Activated CD4-positive, alpha-beta memory T cell treated with anti-CD3 and anti-CD28 coated beads for 36 hours (primary cell): Measurements from ENCODE around the gene PUDP. TPM values are rescaled to one million over a fixed set of nuclear protein-coding genes. Genes with fewer than 3 reads are reported as not detected.

Experiments used
- CTCF ChIA-PET: fragments of 350-600 bp; sonication (Branson Sonifier 250); formaldehyde crosslinking; loops from one replicate; lab custom pipeline; 2021; ENCODE audit warnings: antibody characterized with exemption, inconsistent platforms; lab: Charles Lee
- POLR2A ChIA-PET: fragments of 350-600 bp; sonication (Branson Sonifier 250); formaldehyde crosslinking; loops from one replicate; lab custom pipeline; 2021; ENCODE audit warnings: antibody characterized with exemption; lab: Charles Lee
- DNase-seq: peaks from one replicate; pipeline ENCODE4 v3.0.0-alpha.2; 2020
- H3K27ac Mint-ChIP-seq: one replicate; pipeline ENCODE4 v1.8.0; 2021; ENCODE audit warnings: mixed read lengths
- H3K27me3 Mint-ChIP-seq: one replicate; pipeline ENCODE4 v1.8.0; 2021; ENCODE audit warnings: mixed read lengths
- H3K36me3 Mint-ChIP-seq: one replicate; pipeline ENCODE4 v1.8.0; 2021; ENCODE audit warnings: mixed read lengths
- H3K4me1 Mint-ChIP-seq: one replicate; pipeline ENCODE4 v1.8.0; 2021; ENCODE audit warnings: low read depth, mixed read lengths
- H3K4me3 Mint-ChIP-seq: one replicate; pipeline ENCODE4 v1.8.0; 2021; ENCODE audit warnings: mild to moderate bottlenecking, mixed read lengths
- H3K9me3 Mint-ChIP-seq: one replicate; pipeline ENCODE4 v1.8.0; 2021; ENCODE audit warnings: mixed read lengths
- intact Hi-C: fragments of 100-400 bp; cut with micrococcal nuclease; formaldehyde crosslinking; loops from one replicate; pipeline ENCODE4 v1.15.1; 2023
- total RNA-seq, 2 experiments: library from RNA; stranded (reverse); gene quantifications; one replicate each; pipeline ENCODE4 v1.2.3, GENCODE V29; 2021

PUDP gene
- total RNA-seq, 2 experiments from 2014 or later = 16.5 to 17.4 TPM

- Mint-ChIP-seq H3K27ac (no peak overlapping the region), H3K36me3 (peaks cover 2% of the 10 kb centered on the region), H3K4me3 (no peak overlapping the region), H3K4me1 (peaks cover 33% of the 10 kb centered on the region), H3K27me3 (no peaks in the 10 kb centered on the region), H3K9me3 (no peaks in the 10 kb centered on the region)
- DNase-seq = no peak
- CTCF ChIA-PET = no interaction called here
- POLR2A ChIA-PET = no interaction called here
- intact Hi-C loops = loop anchor here (5.0 kb wide), 1 partner anchor 845 kb away; the partner anchor contains the start of gene PNPLA4
Measured at GRCh38 chrX:7082556-7082955, 65.4 kb downstream of the PUDP start.

GRCh38 chrX:7077241-7078230 lies 70.4 kb downstream of the PUDP start:
- Mint-ChIP-seq H3K4me1 (peaks cover 6% of the 10 kb centered on the region), H3K36me3 (no peaks in the 10 kb centered on the region), H3K27ac (no peak overlapping the region), H3K4me3 (no peak overlapping the region), H3K27me3 (no peaks in the 10 kb centered on the region), H3K9me3 (no peaks in the 10 kb centered on the region)
- POLR2A ChIA-PET = no interaction called here
- CTCF ChIA-PET = no interaction called here
- DNase-seq = no peak
- intact Hi-C loops = no loop called here

- CTCF ChIA-PET = no interaction called here
- no peak overlapping the region for H3K27ac Mint-ChIP-seq
- no peak overlapping the region for H3K4me3 Mint-ChIP-seq
- DNase-seq = no peak
- H3K36me3 Mint-ChIP-seq = peaks cover 2% of the 10 kb centered on the region
- no peaks in the 10 kb centered on the region for H3K9me3 Mint-ChIP-seq
- POLR2A ChIA-PET = no interaction called here
- intact Hi-C loops = no loop called here
- peaks cover 3% of the 10 kb centered on the region for H3K4me1 Mint-ChIP-seq
- H3K27me3 Mint-ChIP-seq = no peaks in the 10 kb centered on the region
Measured at GRCh38 chrX:7076245-7076661, 71.7 kb downstream of the PUDP start.

GRCh38 chrX:7074908-7075204 lies 73.1 kb downstream of the PUDP start:
- Mint-ChIP-seq H3K4me1 (peaks cover 6% of the 10 kb centered on the region), H3K27me3 (no peaks in the 10 kb centered on the region), H3K36me3 (peaks cover 4% of the 10 kb centered on the region), H3K27ac (no peak overlapping the region), H3K4me3 (no peak overlapping the region), H3K9me3 (no peaks in the 10 kb centered on the region)
- DNase-seq = no peak
- ChIA-PET CTCF (interaction anchor here (0.9 kb wide), 1 partner anchor 10 kb away, joined by 3 read pairs; no protein-coding TSS in a partner anchor), POLR2A (no interaction called here)
- intact Hi-C loops = no loop called here

- Mint-ChIP-seq H3K36me3 (peaks cover 4% of the 10 kb centered on the region), H3K9me3 (no peaks in the 10 kb centered on the region), H3K4me3 (no peak overlapping the region), H3K4me1 (peaks cover 11% of the 10 kb centered on the region), H3K27me3 (no peaks in the 10 kb centered on the region), H3K27ac (no peak overlapping the region)
- ChIA-PET POLR2A (no interaction called here), CTCF (interaction anchor here (0.9 kb wide), 1 partner anchor 9 kb away, joined by 3 read pairs; no protein-coding TSS in a partner anchor)
- no peak for DNase-seq
- intact Hi-C loops = no loop called here
Measured at GRCh38 chrX:7074148-7074907, 73.6 kb downstream of the PUDP start.

- peaks cover 6% of the 10 kb centered on the region for H3K36me3 Mint-ChIP-seq
- H3K27ac Mint-ChIP-seq = no peak overlapping the region
- H3K9me3 Mint-ChIP-seq = no peaks in the 10 kb centered on the region
- POLR2A ChIA-PET = no interaction called here
- no peak overlapping the region for H3K4me3 Mint-ChIP-seq
- H3K4me1 Mint-ChIP-seq = peaks cover 21% of the 10 kb centered on the region
- no peaks in the 10 kb centered on the region for H3K27me3 Mint-ChIP-seq
- intact Hi-C loops = no loop called here
- no peak for DNase-seq
- CTCF ChIA-PET = no interaction called here
Measured at GRCh38 chrX:7073336-7073735, 74.6 kb downstream of the PUDP start.

- Mint-ChIP-seq H3K36me3 (peaks cover 8% of the 10 kb centered on the region), H3K27ac (no peak overlapping the region), H3K27me3 (no peaks in the 10 kb centered on the region), H3K4me3 (no peak overlapping the region), H3K4me1 (peaks cover 24% of the 10 kb centered on the region), H3K9me3 (no peaks in the 10 kb centered on the region)
- ChIA-PET CTCF (no interaction called here), POLR2A (no interaction called here)
- intact Hi-C loops = no loop called here
- no peak for DNase-seq
Measured at GRCh38 chrX:7072856-7073255, 75.1 kb downstream of the PUDP start.

- ChIA-PET CTCF (no interaction called here), POLR2A (no interaction called here)
- Mint-ChIP-seq H3K4me3 (no peak overlapping the region), H3K36me3 (peaks cover 9% of the 10 kb centered on the region), H3K4me1 (peaks cover 24% of the 10 kb centered on the region), H3K9me3 (no peaks in the 10 kb centered on the region), H3K27me3 (no peaks in the 10 kb centered on the region), H3K27ac (no peak overlapping the region)
- intact Hi-C loops = no loop called here
- no peak for DNase-seq
Measured at GRCh38 chrX:7071390-7071789, 76.6 kb downstream of the PUDP start.

- Mint-ChIP-seq H3K4me3 (no peak overlapping the region), H3K9me3 (no peaks in the 10 kb centered on the region), H3K4me1 (peaks cover 24% of the 10 kb centered on the region), H3K36me3 (peaks cover 9% of the 10 kb centered on the region), H3K27ac (no peak overlapping the region), H3K27me3 (no peaks in the 10 kb centered on the region)
- ChIA-PET CTCF (no interaction called here), POLR2A (no interaction called here)
- no peak for DNase-seq
- intact Hi-C loops = no loop called here
Measured at GRCh38 chrX:7069556-7069955, 78.4 kb downstream of the PUDP start.

- DNase-seq = peak; percentile 35
- Mint-ChIP-seq H3K27ac (no peak overlapping the region), H3K27me3 (no peaks in the 10 kb centered on the region), H3K9me3 (no peaks in the 10 kb centered on the region), H3K36me3 (peaks cover 9% of the 10 kb centered on the region), H3K4me3 (no peak overlapping the region), H3K4me1 (peaks cover 20% of the 10 kb centered on the region)
- intact Hi-C loops = no loop called here
- ChIA-PET POLR2A (no interaction called here), CTCF (no interaction called here)
Measured at GRCh38 chrX:7068939-7069367, 79.0 kb downstream of the PUDP start.

- ChIA-PET POLR2A (no interaction called here), CTCF (interaction anchor here (0.6 kb wide), 1 partner anchor 895 kb away, joined by 3 read pairs; no protein-coding TSS in a partner anchor)
- Mint-ChIP-seq H3K4me1 (peaks cover 23% of the 10 kb centered on the region), H3K27ac (no peak overlapping the region), H3K9me3 (no peaks in the 10 kb centered on the region), H3K4me3 (no peak overlapping the region), H3K36me3 (peaks cover 9% of the 10 kb centered on the region), H3K27me3 (no peaks in the 10 kb centered on the region)
- no peak for DNase-seq
- intact Hi-C loops = no loop called here
Measured at GRCh38 chrX:7067256-7067655, 80.7 kb downstream of the PUDP start.

GRCh38 chrX:7065473-7065872 lies 82.5 kb downstream of the PUDP start:
- Mint-ChIP-seq H3K27ac (no peak overlapping the region), H3K36me3 (peaks cover 6% of the 10 kb centered on the region), H3K9me3 (no peaks in the 10 kb centered on the region), H3K27me3 (no peaks in the 10 kb centered on the region), H3K4me3 (no peak overlapping the region), H3K4me1 (peaks cover 23% of the 10 kb centered on the region)
- DNase-seq = no peak
- ChIA-PET CTCF (interaction anchor here (0.8 kb wide), 1 partner anchor 9 kb away, joined by 3 read pairs; no protein-coding TSS in a partner anchor), POLR2A (no interaction called here)
- intact Hi-C loops = no loop called here
